Middle frontal gyrus (tissue), 1 donor: ENCODE data around the gene TLE4.

Experiments
- DNase-seq: peaks from one replicate; pipeline ENCODE4 v3.0.0-alpha.2; 2015; ENCODE audit warnings: low spot score; ENCODE audit errors: extremely low spot score

TLE4 gene

GRCh38 chr9:79688363-79688762 lies 116.6 kb downstream of the TLE4 start:
- DNase-seq, result no peak

GRCh38 chr9:79689576-79689975 lies 117.8 kb downstream of the TLE4 start:
- no peak for DNase-seq

- no peak for DNase-seq
These were observed 119.7 kb downstream of the TLE4 start for GRCh38 chr9:79691496-79691895.

GRCh38 chr9:79692857-79693571 lies 121.2 kb downstream of the TLE4 start:
- no peak for DNase-seq

GRCh38 chr9:79693750-79694149 lies 122.0 kb downstream of the TLE4 start:
- no peak for DNase-seq

GRCh38 chr9:79694208-79694607 lies 122.4 kb downstream of the TLE4 start:
- DNase-seq, result no peak

DNA sequence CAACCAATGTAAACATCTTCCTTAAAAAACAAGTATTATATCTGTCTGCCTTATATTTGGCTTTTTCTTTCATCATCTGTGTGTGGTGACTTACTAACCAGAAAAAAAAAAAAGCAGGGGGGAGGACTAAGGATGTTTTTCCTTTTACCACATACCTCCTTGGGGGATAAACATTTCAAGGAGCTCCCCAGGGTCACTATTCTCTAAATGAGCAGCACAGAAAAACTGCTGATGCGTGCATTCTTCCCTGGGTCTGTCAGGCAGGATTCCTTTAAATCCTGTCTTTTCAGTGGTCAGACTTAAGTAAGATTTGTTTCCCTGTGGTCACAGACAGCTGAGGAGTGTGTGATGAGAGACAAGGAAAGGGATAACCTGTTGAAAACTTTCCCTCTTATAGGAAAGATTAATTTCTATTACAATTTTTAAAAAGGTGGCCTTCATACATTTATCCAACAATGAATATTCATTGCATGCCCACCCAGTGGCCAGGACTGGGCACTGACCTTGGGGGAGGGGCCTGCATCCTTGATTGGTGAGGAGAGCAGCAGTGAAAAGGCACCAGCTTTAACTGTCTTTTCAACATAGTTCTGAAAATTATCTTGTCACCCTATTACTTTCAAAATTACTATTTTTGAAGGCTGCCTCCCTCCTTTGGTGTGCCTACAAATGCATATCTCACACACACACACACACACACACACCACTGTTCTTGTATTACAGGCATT lies 123.1 kb downstream of the TLE4 start:
- DNase-seq, result no peak

DNA sequence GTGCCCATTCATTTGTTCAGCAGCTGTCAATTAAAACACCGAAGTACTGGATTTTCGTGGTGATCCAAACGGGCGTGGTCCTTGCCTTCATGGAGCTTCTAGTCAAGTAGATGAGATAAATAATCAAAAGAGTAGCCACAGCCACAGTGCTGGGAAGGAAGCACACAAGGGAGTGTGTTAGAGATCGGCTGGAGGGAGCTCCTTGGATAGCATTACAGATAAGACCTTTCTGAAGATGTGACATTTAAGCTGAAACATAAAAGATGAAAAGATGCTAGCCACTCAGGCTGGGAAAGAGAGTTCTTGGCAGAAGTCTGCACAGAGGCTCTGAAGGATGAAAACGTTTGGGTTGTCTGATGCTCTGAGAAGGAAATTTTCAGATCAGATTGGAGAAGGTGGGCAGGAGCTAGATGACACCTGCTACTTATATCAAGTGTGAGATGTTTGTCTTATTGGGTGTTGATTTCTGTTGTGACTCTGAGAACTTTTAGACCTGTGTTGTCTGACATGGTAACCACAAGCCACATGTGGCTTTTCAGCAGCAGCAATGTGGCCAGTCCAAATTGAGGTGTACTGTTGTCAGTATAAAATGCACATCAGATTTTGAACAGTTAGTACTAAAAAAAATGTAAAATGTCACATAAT lies 123.9 kb downstream of the TLE4 start:
- DNase-seq, result no peak

GRCh38 chr9:79698967-79699366 lies 127.2 kb downstream of the TLE4 start:
- DNase-seq, result no peak

GRCh38 chr9:79699479-79699878 lies 127.7 kb downstream of the TLE4 start:
- DNase-seq, result no peak

- no peak for DNase-seq
These were observed 129.0 kb downstream of the TLE4 start for GRCh38 chr9:79700607-79701360.

DNA sequence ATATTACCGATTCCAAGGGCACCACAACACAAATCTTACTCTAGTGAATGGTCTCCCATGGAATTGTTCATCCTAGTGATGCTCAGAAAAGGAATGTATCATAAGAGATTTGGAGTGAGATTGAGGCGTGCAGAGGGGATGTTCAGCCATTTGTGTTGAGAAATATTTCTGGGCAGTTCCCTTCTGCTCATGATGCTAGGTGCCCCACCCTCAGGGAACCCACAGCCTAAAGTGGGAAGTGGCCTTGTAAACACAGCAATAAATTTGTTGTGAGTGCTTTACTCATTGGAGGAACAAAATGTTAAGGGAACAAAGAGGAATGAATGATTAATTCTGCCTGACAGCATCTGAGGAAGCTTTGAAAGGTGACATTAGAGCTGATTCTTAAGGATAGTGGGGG lies 129.9 kb downstream of the TLE4 start:
- DNase-seq, result no peak

DNA sequence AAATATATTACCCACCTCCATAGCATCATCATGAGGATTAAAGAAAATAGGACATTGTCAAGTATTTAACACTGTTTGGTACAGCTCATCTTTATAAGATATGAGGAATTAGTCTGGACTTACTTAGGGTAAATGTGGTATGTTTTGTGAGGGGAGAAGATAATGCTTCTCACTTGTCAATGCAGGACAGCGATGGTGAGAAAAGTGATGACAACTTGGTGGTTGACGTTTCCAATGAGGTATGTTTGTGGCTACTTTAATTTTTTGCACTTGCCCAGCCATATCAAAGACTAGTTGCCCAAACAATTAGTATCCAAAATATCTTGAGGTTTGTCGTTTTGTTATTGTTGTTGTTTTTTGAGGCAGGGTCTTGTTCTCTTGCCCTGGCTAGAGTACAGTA lies 133.9 kb downstream of the TLE4 start:
- DNase-seq, result no peak

DNA sequence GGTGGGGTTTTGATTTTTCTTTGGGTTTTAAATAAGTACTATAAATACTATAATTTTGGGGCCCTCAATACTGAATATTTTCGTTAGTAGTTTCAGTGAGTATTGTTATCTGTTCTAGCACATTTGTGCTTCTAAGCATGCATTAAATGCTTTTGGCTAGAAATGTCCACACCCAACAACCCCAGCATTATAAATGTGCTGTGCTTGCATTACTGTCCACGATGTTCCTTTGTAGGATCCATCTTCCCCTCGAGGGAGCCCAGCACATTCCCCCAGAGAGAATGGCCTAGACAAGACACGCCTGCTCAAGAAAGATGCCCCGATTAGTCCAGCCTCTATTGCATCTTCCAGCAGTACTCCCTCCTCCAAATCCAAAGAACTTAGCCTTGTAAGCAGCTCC lies 134.7 kb downstream of the TLE4 start:
- no peak for DNase-seq

GRCh38 chr9:79707589-79707988 lies 135.8 kb downstream of the TLE4 start:
- DNase-seq, result no peak

- DNase-seq, result no peak
These were observed 136.8 kb downstream of the TLE4 start for GRCh38 chr9:79708541-79708940.

GRCh38 chr9:79709743-79710674 lies 138.2 kb downstream of the TLE4 start:
- no peak for DNase-seq

DNA sequence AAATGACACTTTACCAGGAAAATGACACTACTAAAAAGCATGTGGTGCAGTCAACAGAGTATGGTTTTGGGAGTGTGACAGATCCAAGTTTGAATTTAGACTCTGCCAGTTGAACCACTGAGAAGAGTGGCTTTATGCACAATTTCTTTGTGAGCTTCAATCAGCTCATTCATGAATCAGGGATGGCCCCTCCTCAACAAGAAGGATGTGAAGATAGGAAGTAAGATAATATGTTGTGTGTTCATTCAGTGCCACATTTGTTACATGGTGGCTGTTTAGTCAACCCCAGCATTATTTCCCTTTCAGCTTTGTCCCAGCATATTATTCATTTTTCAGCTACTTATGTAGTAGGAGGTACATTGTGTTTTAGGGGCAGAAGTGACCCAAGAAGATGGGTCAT lies 140.1 kb downstream of the TLE4 start:
- no peak for DNase-seq

- DNase-seq, result no peak
These were observed 147.3 kb downstream of the TLE4 start for GRCh38 chr9:79719021-79719420.

DNA sequence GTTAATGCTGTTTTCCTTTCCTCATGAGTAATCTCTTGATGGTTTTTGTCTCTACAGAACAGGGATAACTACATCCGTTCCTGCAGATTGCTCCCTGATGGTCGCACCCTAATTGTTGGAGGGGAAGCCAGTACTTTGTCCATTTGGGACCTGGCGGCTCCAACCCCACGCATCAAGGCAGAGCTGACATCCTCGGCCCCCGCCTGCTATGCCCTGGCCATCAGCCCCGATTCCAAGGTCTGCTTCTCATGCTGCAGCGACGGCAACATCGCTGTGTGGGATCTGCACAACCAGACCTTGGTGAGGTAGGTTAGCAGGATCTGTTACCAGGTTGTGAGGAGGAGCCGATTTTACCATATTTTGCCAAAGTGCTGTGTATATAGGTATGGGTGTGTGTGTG lies 148.2 kb downstream of the TLE4 start:
- no peak for DNase-seq
